SU-DHL-6 (cell line): ENCODE measurements around the gene CREB5.

Experiments used
- H2AFZ ChIP-seq: fragments of 200-600 bp; sonication (generic); 2 replicates; pipeline ENCODE4 v1.6.1; 2014; ENCODE audit warnings: low read depth, mild to moderate bottlenecking, moderate library complexity, mixed read lengths, antibody characterized with exemption, low read length; ENCODE audit not compliant: severe bottlenecking
- H3F3A ChIP-seq: fragments of 200-600 bp; shearing (Covaris generic); 2 replicates; pipeline ENCODE4 v1.6.0; 2016; ENCODE audit warnings: antibody characterized with exemption, mild to moderate bottlenecking; ENCODE audit not compliant: insufficient read depth
- H3K27ac ChIP-seq: fragments of 200-600 bp; sonication (generic); 2 replicates; pipeline ENCODE4 v1.5.1; 2016; ENCODE audit warnings: low read depth, mild to moderate bottlenecking, low read length, moderate library complexity, mixed read lengths
- H3K27me3 ChIP-seq: fragments of 200-600 bp; sonication (generic), shearing (Covaris generic); 2 replicates; pipeline ENCODE4 v1.6.0; 2014; ENCODE audit warnings: mild to moderate bottlenecking, low read length
- H3K36me3 ChIP-seq: fragments of 200-600 bp; sonication (generic); 2 replicates; pipeline ENCODE4 v1.6.1; 2014; ENCODE audit warnings: mild to moderate bottlenecking, low read length, mixed read lengths
- H3K4me2 ChIP-seq: fragments of 300-600, 200-600 bp; shearing (Covaris generic), sonication (generic); 2 replicates; pipeline ENCODE4 v1.6.0; 2014; ENCODE audit warnings: low read length, low read depth, mild to moderate bottlenecking; ENCODE audit not compliant: poor library complexity, severe bottlenecking
- H3K4me3 ChIP-seq: fragments of 200-600 bp; sonication (generic); 2 replicates; pipeline ENCODE4 v1.5.1; 2014; ENCODE audit warnings: antibody characterized with exemption, low read length, mild to moderate bottlenecking, mixed read lengths; ENCODE audit not compliant: insufficient read depth, poor library complexity, severe bottlenecking
- H3K79me2 ChIP-seq: fragments of 200-600 bp; sonication (generic); 2 replicates; pipeline ENCODE4 v1.6.1; 2014; ENCODE audit warnings: mild to moderate bottlenecking, low read length, moderate library complexity; ENCODE audit not compliant: insufficient read depth
- H3K9ac ChIP-seq: fragments of 200-600 bp; sonication (generic); 2 replicates; pipeline ENCODE4 v1.7.0; 2014; ENCODE audit warnings: mild to moderate bottlenecking, low read length
- H3K9me2 ChIP-seq: fragments of 200-600 bp; sonication (generic); replicated peaks from 2 replicates; pipeline ENCODE4 v1.6.1; 2014; ENCODE audit warnings: low read length; ENCODE audit not compliant: insufficient read depth
- H3K9me3 ChIP-seq: fragments of 200-600 bp; sonication (generic); 2 replicates; pipeline ENCODE4 v1.6.1; 2014; ENCODE audit warnings: low read length, mixed read lengths; ENCODE audit not compliant: insufficient read depth
- H4K20me1 ChIP-seq: fragments of 200-600 bp; sonication (generic); 2 replicates; pipeline ENCODE4 v1.6.1; 2014; ENCODE audit warnings: low read depth, mild to moderate bottlenecking, antibody characterized with exemption, low read length, moderate library complexity, mixed read lengths
- EZH2phosphoT487 ChIP-seq: fragments of 200-600 bp; sonication (generic), shearing (Covaris generic); conservative IDR thresholded peaks from 2 replicates; pipeline ENCODE4 v1.6.1; 2018; ENCODE audit warnings: mild to moderate bottlenecking, antibody characterized with exemption, low read length, moderate library complexity, mixed read lengths
- TF ChIP-seq, protein P1 (sequence below): fragments of 200-600 bp; sonication (generic); IDR thresholded peaks from one replicate; pipeline ENCODE4 v1.5.1; 2017; ENCODE audit warnings: antibody characterized with exemption, mild to moderate bottlenecking, low read length, moderate library complexity; ENCODE audit not compliant: insufficient read depth, poor library complexity, severe bottlenecking

The CREB5 gene

DNA sequence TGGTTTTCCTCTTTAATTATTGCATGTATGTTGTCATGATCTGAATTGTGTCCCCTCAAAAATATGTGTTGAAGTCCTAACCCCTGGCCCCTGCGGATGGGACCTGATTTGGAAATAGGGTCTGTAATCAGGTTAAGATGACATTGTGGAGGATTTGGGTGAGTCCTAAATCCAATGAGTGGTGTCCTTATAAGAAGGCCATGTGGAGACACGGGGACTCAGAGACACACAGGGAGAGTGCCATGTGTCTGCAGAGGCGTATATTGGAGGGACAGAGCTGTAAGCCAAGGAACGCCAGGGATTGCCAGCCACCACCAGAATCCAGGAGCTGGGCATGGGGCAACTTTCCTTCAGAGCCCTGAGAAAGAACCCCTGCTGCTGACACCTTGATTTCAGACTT, 171.9 kb downstream of the CREB5 start:
- no peak overlapping the region for H3K4me3 ChIP-seq
- H3K36me3 ChIP-seq = peaks cover 9% of the 10 kb centered on the region; the same call in 1 of the 2 replicates
- no peak for TF ChIP-seq EZH2phosphoT487
- TF ChIP-seq, protein P1, sequence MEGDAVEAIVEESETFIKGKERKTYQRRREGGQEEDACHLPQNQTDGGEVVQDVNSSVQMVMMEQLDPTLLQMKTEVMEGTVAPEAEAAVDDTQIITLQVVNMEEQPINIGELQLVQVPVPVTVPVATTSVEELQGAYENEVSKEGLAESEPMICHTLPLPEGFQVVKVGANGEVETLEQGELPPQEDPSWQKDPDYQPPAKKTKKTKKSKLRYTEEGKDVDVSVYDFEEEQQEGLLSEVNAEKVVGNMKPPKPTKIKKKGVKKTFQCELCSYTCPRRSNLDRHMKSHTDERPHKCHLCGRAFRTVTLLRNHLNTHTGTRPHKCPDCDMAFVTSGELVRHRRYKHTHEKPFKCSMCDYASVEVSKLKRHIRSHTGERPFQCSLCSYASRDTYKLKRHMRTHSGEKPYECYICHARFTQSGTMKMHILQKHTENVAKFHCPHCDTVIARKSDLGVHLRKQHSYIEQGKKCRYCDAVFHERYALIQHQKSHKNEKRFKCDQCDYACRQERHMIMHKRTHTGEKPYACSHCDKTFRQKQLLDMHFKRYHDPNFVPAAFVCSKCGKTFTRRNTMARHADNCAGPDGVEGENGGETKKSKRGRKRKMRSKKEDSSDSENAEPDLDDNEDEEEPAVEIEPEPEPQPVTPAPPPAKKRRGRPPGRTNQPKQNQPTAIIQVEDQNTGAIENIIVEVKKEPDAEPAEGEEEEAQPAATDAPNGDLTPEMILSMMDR = no peak
- peaks cover 60% of the 10 kb centered on the region for H3K79me2 ChIP-seq
- H2AFZ ChIP-seq = no peak overlapping the region
- H3K27ac ChIP-seq = no peak overlapping the region
- H3K4me2 ChIP-seq = no peak overlapping the region
- H3F3A ChIP-seq = no peaks in the 10 kb centered on the region
- no peaks in the 10 kb centered on the region for H3K27me3 ChIP-seq
- no peak overlapping the region for H3K9ac ChIP-seq
- no peaks in the 10 kb centered on the region for H3K9me3 ChIP-seq
- H4K20me1 ChIP-seq = peaks cover 3% of the 10 kb centered on the region; the same call in 1 of the 2 replicates
- H3K9me2 ChIP-seq = no peaks in the 10 kb centered on the region

DNA sequence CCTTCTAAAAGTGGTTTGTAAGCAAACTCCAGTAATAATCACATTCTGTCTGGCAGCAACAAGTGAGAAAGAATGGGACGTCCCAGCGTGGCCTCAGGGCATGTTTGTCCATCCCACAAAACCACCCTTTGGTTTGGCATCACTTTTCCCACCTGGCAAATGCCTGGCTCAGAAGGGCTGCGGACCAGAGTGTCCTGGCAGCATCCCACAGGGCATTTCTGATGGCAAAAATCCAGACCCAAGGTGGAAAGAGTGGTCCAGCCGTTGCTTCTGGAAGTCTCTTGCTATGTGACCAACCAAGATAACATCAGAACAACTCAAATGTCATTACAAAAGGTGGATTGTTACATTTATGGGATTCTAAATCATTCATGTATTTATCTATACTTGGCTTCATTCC, 174.4 kb downstream of the CREB5 start:
- no peak overlapping the region for H3K4me2 ChIP-seq

GRCh38 chr7:28587211-28587610, 174.9 kb downstream of the CREB5 start:
- TF ChIP-seq, protein P1 = no peak
- TF ChIP-seq EZH2phosphoT487 = no peak
- no peaks in the 10 kb centered on the region for H3K9me2 ChIP-seq
- peaks cover 9% of the 10 kb centered on the region; the same call in 1 of the 2 replicates for H4K20me1 ChIP-seq
- H3K27me3 ChIP-seq = no peaks in the 10 kb centered on the region
- H3K36me3 ChIP-seq = no peaks in the 10 kb centered on the region
- no peaks in the 10 kb centered on the region for H3F3A ChIP-seq
- no peak overlapping the region for H2AFZ ChIP-seq
- no peak overlapping the region for H3K4me2 ChIP-seq
- no peak overlapping the region for H3K9ac ChIP-seq
- H3K27ac ChIP-seq = no peak overlapping the region
- no peak overlapping the region for H3K4me3 ChIP-seq
- no peaks in the 10 kb centered on the region for H3K9me3 ChIP-seq
- peaks cover 48% of the 10 kb centered on the region for H3K79me2 ChIP-seq

More for the DNA sequence above, 174.4 kb downstream of the CREB5 start:
- Histone ChIP-seq H3F3A (no peaks in the 10 kb centered on the region), H3K27ac (no peak overlapping the region), H3K36me3 (no peaks in the 10 kb centered on the region), H2AFZ (no peak overlapping the region), H3K4me3 (no peak overlapping the region), H3K9me3 (no peaks in the 10 kb centered on the region), H3K79me2 (peaks cover 44% of the 10 kb centered on the region), H3K27me3 (no peaks in the 10 kb centered on the region), H4K20me1 (peaks cover 9% of the 10 kb centered on the region; the same call in 1 of the 2 replicates), H3K9me2 (no peaks in the 10 kb centered on the region), H3K9ac (no peak overlapping the region)
- no peak for TF ChIP-seq EZH2phosphoT487
- TF ChIP-seq, protein P1 = no peak
